ENCODE data around the gene FHAD1.
"Not testable (repeated sequence)": the region's sequence is repeated elsewhere in the genome, so short reads cannot be mapped to it uniquely, and the experiment has no call there.

FHAD1 gene

GRCh38 chr1:15388201-15388880 lies 141.3 kb downstream of the FHAD1 start:
- in situ Hi-C loops (cut with MboI; ENCODE audit: low sequenced_read_pairs), result no loop called here

- in situ Hi-C loops (cut with MboI; ENCODE audit: low sequenced_read_pairs), result not testable (repeated sequence)
Measured at GRCh38 chr1:15389828-15390227, 142.8 kb downstream of the FHAD1 start.

- in situ Hi-C loops (cut with MboI; ENCODE audit: low sequenced_read_pairs), result no loop called here
Measured at GRCh38 chr1:15390667-15391066, 143.6 kb downstream of the FHAD1 start.

GRCh38 chr1:15391366-15391765 lies 144.3 kb downstream of the FHAD1 start:
- in situ Hi-C loops (cut with MboI; ENCODE audit: low sequenced_read_pairs), result no loop called here

GRCh38 chr1:15393475-15394257 lies 146.6 kb downstream of the FHAD1 start:
- in situ Hi-C loops (cut with MboI; ENCODE audit: low sequenced_read_pairs), result no loop called here

GRCh38 chr1:15394258-15394690 lies 147.3 kb downstream of the FHAD1 start:
- in situ Hi-C loops (cut with MboI; ENCODE audit: low sequenced_read_pairs), result no loop called here

GRCh38 chr1:15397236-15397635 lies 150.2 kb downstream of the FHAD1 start:
- in situ Hi-C loops (cut with MboI; ENCODE audit: low sequenced_read_pairs), result no loop called here

- in situ Hi-C loops (cut with MboI; ENCODE audit: low sequenced_read_pairs), result no loop called here
Measured at GRCh38 chr1:15399710-15400109, 152.7 kb downstream of the FHAD1 start.

GRCh38 chr1:15400627-15401026 lies 153.6 kb downstream of the FHAD1 start:
- in situ Hi-C loops (cut with MboI; ENCODE audit: low sequenced_read_pairs), result no loop called here

GRCh38 chr1:15401391-15402055 lies 154.5 kb downstream of the FHAD1 start:
- in situ Hi-C loops (cut with MboI; ENCODE audit: low sequenced_read_pairs), result no loop called here

- in situ Hi-C loops (cut with MboI; ENCODE audit: low sequenced_read_pairs), result no loop called here
Measured at GRCh38 chr1:15402809-15403450, 155.9 kb downstream of the FHAD1 start.

GRCh38 chr1:15403962-15404580 lies 157.0 kb downstream of the FHAD1 start:
- in situ Hi-C loops (cut with MboI; ENCODE audit: low sequenced_read_pairs), result no loop called here

- in situ Hi-C loops (cut with MboI; ENCODE audit: low sequenced_read_pairs), result no loop called here
Measured at GRCh38 chr1:15405106-15405850, 158.3 kb downstream of the FHAD1 start.

- in situ Hi-C loops (cut with MboI; ENCODE audit: low sequenced_read_pairs), result no loop called here
Measured at GRCh38 chr1:15406614-15407559, 159.9 kb downstream of the FHAD1 start.

GRCh38 chr1:15407580-15407979 lies 160.6 kb downstream of the FHAD1 start:
- in situ Hi-C loops (cut with MboI; ENCODE audit: low sequenced_read_pairs), result no loop called here

GRCh38 chr1:15408890-15409387 lies 161.9 kb downstream of the FHAD1 start:
- in situ Hi-C loops (cut with MboI; ENCODE audit: low sequenced_read_pairs), result no loop called here

GRCh38 chr1:15409388-15410222 lies 162.6 kb downstream of the FHAD1 start, which contains the start of gene EFHD2:
TSS of gene EFHD2 (plus strand) at chr1:15409888. CDS start at chr1:15409972, 84 bp downstream.
- in situ Hi-C loops (cut with MboI; ENCODE audit: low sequenced_read_pairs), result no loop called here
